ENCODE measurements around the gene INO80D.
"Not testable (repeated sequence)": the region's sequence is repeated elsewhere in the genome, so short reads cannot be mapped to it uniquely, and the experiment has no call there.

The INO80D gene

GRCh38 chr2:206015746-206016145 lies 70.2 kb downstream of the INO80D start:
- DNase-seq, result not testable (repeated sequence)

GRCh38 chr2:206011795-206012194 lies 74.2 kb downstream of the INO80D start:
- no peak for DNase-seq

DNA sequence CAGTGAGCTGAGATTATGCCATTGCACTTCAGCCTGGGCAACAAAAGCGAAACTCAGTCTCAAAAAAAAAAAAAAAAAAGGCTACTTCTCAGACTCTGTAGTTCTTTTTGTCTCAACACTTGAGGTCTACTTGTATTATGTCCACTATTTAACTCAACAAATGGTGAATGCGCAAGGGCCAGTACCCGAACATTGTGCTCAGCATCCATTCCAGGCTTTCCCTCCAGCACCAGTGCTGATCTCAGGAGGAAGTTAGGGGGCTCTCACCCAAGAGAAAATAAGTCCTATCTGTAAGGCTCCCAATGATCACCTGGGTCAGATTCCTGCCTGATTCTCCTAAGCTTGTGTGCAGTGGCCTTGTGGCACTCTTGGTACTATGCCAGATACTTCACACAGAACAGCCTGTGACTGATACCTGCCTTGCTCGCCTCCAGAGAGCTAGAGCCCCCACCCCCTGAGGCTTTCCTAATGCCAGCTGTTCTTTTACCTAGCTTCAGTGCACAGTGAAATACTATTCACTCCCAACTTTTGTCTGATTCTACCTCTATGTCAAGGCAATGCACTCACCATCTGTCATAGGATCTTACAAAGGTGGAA lies 74.9 kb downstream of the INO80D start:
- peak; percentile 28 for DNase-seq

- peak; percentile 6 for DNase-seq
Observed at GRCh38 chr2:206004004-206004693, 81.8 kb downstream of the INO80D start.

- DNase-seq, result no peak
Observed at GRCh38 chr2:206002440-206002839, 83.5 kb downstream of the INO80D start.

DNA sequence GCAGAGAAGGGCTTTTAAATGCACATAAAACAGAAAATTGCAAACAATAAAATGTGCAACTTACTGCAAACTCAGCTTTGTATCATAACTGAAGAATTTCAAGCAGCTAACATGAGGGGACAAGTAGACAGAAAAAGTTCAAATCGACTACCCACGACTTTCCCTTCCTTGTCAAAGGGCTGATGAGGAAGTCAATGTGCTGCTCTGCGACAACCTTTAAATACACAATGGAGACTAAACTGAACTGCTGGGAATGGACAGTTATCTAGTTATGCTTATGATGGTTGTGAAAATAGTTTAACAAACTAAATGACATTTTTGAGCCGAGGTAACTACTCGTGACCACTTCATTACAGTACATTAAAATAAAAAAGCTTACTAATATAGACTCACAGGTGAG lies 84.1 kb downstream of the INO80D start:
- no peak for DNase-seq

- no peak for DNase-seq
Observed at GRCh38 chr2:206000776-206001175, 85.2 kb downstream of the INO80D start.

GRCh38 chr2:205998583-205998982 lies 87.4 kb downstream of the INO80D start:
- no peak for DNase-seq

- no peak for DNase-seq
Observed at GRCh38 chr2:205996161-205996560, 89.8 kb downstream of the INO80D start.

DNA sequence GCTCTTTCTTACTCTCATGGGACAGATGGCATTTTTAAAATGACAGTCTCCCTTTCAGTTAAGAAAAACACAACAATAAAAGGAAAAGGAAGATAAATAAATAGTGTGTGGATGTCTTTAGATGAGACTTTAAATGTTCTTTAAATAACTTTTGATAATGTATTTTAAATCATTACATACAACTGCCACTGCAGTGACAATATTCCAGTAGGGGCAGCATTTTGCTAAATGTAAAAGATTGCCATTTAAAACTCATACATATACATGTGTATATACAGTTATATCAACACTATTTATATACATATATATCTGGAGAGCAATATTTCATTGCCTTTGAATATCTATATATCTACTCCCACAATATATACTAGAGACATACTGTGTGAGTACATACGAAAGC lies 90.7 kb downstream of the INO80D start:
- DNase-seq, result no peak

GRCh38 chr2:205994344-205994743 lies 91.6 kb downstream of the INO80D start:
- DNase-seq, result peak; percentile 5

DNA sequence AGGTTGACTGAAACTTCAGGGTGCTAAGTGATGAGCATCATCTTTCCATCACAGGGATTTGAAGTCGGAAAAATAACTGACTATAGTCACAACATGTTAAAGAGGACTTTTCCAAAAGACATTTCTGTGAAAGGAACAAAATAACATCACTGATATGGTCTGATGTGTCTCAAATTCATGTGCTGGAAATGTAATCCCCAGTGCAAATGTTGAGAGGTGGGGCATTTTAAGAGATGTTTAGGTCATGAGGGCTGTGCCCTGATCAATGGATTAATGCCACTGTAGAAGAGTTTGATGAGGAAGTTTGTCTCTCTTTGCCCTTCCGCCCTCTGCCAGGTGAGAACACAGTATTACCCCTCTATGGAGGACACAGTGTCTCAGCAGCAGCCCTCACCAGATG lies 95.9 kb downstream of the INO80D start:
- DNase-seq, result no peak

DNA sequence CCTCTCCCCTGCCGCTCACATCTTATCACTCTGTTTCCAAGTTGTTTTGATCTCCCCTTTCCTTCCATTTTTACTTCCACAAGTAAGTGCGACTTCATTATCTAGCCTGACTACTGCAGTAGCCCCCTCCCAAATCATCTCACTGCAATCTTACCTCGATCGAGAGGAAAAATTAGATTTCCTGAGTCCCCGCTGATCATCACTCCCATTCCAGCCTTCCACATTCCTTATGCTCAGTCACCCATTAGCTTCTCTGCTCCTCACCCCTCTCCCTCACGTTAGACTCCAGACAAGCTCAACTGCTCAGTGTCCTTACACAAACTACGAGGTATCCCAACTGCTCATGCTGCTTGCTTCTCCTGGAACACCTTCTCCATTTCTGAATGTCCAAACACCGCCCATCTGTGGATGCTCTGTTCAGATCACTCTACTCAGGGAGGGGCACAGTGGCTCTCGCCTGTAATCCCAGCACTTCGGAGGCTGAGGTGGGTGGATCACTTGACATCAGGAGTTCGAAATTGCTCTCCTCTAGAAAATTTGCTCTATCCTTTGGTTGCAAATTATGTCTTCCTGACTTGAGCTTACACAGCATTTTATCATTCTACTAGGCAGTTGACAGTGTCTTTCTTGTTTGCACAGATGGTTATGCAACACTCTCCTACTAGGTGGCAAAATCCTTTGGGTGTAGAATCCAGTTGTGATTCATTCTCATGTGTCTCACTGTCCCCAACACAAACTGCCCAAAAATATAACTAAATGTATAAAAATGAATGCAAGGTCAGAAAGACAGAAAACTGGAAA lies 96.5 kb downstream of the INO80D start:
- no peak for DNase-seq

GRCh38 chr2:205988681-205989080 lies 97.3 kb downstream of the INO80D start:
- DNase-seq, result not testable (repeated sequence)

- DNase-seq, result no peak
Observed at GRCh38 chr2:205988274-205988673, 97.7 kb downstream of the INO80D start.

- not testable (repeated sequence) for DNase-seq
Observed at GRCh38 chr2:205986334-205986733, 99.6 kb downstream of the INO80D start.

- no peak for DNase-seq
Observed at GRCh38 chr2:205984381-205984780, 101.6 kb downstream of the INO80D start.

DNA sequence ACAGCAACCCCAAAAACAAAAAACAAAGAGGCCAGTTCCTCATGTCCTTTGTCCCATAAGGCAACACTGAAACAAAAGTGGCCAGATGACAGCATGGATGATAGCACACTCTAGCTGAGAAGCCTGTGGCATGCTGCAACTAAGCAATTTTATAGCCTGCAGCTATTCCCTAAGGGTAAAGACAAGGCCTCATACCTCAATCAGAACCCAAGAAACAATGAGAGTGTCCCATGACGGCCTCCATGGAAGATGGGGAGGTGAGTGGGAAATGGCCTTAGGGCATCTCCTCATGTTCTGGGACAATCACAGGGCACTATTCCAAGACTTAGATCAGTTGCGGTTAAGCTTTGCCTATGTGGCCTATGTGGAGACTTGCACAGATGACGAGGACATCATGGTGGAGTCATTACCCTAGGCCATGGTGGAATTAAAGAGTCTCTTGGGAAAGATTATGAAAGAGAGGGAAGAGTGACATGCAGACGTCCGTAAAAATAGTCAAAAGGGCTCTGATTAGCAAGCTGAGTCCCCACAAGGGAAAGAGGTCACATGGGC lies 103.1 kb downstream of the INO80D start:
- no peak for DNase-seq

DNA sequence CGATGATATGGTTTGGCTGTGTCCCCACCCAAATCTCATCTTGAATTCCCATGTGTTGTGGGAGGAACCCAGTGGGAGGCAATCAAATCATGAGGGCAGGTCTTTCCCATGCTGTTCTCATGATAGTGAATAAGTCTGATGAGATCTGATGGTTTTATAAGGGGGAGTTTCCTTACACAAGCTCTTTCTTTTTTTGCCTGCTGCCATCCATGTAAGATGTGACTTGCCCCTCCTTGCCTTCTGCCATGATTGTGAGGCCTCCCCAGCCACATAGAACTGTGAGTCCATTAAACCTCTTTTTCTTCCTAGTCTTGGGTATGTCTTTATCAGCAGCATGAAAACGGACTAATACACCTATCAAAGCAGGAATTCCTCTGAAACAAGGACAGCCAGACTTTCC lies 107.2 kb downstream of the INO80D start:
- DNase-seq, result not testable (repeated sequence)

- not testable (repeated sequence) for DNase-seq
Observed at GRCh38 chr2:205977699-205978098, 108.3 kb downstream of the INO80D start.

DNA sequence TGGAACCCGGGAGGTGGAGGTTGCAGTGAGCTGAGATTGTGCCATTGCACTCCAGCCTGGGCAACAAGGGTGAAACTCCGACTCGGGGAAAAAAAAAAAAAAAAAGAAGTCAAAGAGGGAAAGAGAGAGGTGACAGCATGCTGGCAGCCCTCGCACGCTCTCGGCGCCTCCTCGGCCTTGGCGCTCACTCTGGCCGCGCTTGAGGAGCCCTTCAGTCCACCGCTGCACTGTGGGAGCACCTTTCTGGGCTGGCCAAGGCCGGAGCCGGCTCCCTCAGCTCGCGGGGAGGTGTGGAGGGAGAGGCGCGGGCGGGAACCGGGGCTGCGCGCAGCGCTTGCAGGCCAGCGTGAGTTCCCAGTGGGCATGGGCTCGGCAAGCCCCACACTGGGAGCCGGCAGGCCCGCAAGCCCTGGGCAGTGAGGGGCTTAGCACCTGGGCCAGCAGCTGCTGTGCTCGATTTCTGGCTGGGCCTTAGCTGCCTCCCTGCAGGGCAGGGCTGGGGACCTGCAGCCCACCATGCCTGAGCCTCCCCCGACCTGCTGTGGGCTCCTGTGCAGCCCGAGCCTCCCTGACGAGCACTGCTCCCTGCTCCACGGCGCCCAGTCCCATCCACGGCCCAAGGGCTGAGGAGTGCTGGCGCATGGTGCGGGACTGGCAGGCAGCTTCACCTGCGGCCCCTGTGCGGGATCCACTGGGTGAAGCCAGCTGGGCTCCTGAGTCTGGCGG lies 108.9 kb downstream of the INO80D start:
- DNase-seq, result not testable (repeated sequence)

DNA sequence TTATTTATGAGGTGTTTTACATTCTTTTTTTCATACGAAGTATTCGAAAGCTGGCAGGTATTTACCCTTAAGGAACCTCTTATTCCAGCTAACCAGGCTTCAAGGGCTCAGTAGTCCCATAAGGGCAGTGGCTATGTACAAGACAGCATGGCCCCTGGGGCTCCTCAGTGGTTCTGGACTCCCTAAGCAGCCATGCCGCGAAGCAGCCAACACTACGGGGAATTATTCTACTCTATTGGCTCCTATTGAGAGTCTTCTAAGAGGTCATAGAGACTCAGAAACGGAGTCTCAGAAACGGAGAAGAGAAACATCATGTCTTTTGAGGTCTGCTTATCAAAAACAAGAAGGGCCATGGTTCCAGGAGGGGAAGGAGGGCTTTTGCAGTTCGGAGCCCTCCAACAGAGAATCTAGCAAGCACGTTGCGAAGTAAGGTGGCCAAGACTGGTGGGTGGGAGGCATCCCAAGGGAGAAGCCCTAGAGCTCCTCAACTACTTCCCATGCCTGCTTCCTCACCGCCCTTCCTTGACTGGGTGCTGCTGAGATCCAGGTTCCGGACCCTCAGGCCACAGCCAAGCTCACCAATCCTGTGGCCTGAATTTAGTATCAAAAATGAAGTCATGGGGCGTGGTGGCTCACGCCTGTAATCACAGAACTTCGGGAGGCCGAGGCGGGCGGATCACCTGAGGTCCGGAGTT lies 109.7 kb downstream of the INO80D start:
- DNase-seq, result no peak
